GM18861 (cell line): ENCODE data around the gene TMEM184B.
"Not testable (repeated sequence)": the region's sequence is repeated elsewhere in the genome, so short reads cannot be mapped to it uniquely, and the experiment has no call there.

Experiments
- ATAC-seq: cut with Tn5 transposase; IDR thresholded peaks from one replicate; pipeline ENCODE4 v1.9.1; 2021; ENCODE audit not compliant: unreplicated experiment

TMEM184B gene

GRCh38 chr22:38184788-38185187, 88.0 kb downstream of the TMEM184B start:
- no peak for ATAC-seq

GRCh38 chr22:38181453-38182200, 91.2 kb downstream of the TMEM184B start, which contains the start of gene PLA2G6:
Gene PLA2G6, minus strand, starts transcription at chr22:38181830. Its CDS starts 12,404 bp downstream, at chr22:38169426.
- peak; percentile 76 for ATAC-seq

GRCh38 chr22:38180841-38181452, 91.9 kb downstream of the TMEM184B start:
- no peak for ATAC-seq

GRCh38 chr22:38178605-38178937, 94.2 kb downstream of the TMEM184B start:
- ATAC-seq: not testable (repeated sequence)

GRCh38 chr22:38177926-38178604, 94.7 kb downstream of the TMEM184B start:
- no peak for ATAC-seq

- not testable (repeated sequence) for ATAC-seq
These were observed 95.3 kb downstream of the TMEM184B start for GRCh38 chr22:38177571-38177925.

GRCh38 chr22:38177044-38177443, 95.8 kb downstream of the TMEM184B start:
- no peak for ATAC-seq

GRCh38 chr22:38176170-38176741, 96.6 kb downstream of the TMEM184B start:
- ATAC-seq: no peak

GRCh38 chr22:38175206-38176118, 97.3 kb downstream of the TMEM184B start:
- no peak for ATAC-seq

- no peak for ATAC-seq
These were observed 98.2 kb downstream of the TMEM184B start for GRCh38 chr22:38174626-38175025.

GRCh38 chr22:38173641-38173906, 99.2 kb downstream of the TMEM184B start:
- no peak for ATAC-seq

GRCh38 chr22:38172832-38173640, 99.8 kb downstream of the TMEM184B start:
- no peak for ATAC-seq

- no peak for ATAC-seq
These were observed 100.6 kb downstream of the TMEM184B start for GRCh38 chr22:38171927-38172831.

GRCh38 chr22:38170469-38170868, 102.3 kb downstream of the TMEM184B start:
- no peak for ATAC-seq
